Measurements from ENCODE around the gene BCO2.
"Not testable (repeated sequence)": the region's sequence is repeated elsewhere in the genome, so short reads cannot be mapped to it uniquely, and the experiment has no call there.

The BCO2 gene, protein sequence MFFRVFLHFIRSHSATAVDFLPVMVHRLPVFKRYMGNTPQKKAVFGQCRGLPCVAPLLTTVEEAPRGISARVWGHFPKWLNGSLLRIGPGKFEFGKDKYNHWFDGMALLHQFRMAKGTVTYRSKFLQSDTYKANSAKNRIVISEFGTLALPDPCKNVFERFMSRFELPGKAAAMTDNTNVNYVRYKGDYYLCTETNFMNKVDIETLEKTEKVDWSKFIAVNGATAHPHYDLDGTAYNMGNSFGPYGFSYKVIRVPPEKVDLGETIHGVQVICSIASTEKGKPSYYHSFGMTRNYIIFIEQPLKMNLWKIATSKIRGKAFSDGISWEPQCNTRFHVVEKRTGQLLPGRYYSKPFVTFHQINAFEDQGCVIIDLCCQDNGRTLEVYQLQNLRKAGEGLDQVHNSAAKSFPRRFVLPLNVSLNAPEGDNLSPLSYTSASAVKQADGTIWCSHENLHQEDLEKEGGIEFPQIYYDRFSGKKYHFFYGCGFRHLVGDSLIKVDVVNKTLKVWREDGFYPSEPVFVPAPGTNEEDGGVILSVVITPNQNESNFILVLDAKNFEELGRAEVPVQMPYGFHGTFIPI

DNA sequence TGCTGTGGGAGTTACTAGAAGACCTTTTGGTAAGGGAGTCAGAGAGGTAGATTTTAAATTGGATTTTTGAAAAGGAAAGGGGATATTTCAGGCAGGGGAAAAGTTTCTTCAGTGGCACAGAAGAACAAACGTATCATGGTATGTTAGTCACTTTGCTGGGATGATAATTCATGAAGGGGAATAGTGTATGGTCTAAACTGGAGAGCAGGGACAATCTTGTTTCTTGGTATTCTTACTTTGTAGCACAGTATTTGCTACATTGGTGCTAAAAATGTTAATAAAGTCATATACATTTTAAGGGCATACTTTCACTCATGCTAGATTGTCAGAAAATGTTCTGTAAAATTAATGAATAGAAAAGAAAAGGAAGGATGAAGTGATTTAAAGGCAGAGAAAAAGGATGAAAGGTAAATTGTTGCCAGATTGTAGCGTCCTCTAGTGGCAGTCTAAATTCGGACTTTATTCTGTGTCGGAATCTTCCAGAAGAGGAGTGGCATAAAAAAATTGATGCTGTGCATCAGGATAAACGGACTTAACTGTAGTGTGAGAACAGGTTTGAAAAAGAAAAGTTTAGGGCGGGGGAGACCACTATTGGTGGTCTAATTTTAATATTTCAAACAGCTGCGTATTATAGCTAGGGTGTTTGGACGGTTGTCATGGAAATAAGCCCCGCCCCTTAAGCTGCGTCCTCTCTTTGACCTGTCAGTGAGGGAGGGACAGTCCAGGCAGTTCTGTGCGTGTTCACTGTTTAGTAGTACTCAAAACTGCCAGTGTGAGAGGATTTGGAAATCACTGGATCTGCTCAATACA lies at the start of gene BCO2:
Gene BCO2 (plus strand): TSS at position 724 of the 810 bp plus-strand sequence. CDS start 90 bp downstream, outside the sequence.
- peak; percentile 82 for DNase-seq (ENCODE audit: low read depth)

DNA sequence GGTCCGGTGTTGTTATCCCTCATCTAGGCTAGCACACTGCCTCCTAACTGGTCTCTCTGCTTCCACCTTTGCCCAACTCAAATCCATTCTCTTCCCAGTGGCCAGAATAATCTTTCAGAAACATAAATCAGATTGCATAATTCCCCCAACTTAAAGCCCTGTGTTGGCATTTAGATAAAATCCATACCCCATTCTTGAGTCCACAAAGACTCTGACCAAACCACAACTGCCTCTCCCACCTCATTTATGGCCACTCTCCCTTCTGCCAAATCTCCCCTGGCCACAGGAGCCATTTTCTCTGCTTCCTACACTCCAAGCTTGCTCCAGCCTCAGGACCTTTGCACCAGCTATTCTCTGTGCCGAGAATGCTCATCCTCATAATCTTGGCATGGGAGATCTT lies 48.3 kb upstream of the BCO2 start:
- DNase-seq (ENCODE audit: low read depth), result no peak

DNA sequence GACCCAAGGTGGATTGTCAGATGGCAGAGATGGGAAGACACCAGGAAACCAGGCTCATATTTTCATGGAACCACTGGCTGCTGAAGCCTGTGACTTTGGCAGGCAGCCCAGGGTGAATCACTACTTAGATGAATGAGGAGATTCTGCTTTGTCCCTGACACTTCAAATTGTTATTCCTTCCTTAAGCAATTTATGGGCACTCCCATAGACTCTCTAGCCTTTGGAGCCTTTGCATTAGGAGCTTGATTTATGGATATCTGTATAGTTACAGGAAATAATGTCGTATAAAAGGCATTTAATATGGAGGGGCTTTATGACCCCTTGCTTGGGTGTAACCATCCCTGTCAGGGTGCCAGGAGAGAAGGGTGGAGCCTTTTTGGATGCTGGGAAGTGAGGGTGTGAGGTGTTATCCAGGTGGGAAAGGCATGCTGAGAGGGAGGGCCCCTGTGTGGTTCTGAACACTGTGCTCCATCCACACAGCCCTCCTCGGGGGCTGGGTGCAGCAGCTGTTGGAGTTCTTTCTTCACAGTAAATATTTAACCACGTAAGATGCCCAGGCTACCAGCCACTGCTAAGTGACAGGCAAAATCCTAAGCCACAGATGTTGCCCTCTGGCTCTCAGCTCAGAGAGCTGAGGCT lies 46.7 kb upstream of the BCO2 start:
- peak; percentile 95 for DNase-seq (ENCODE audit: low read depth)

DNA sequence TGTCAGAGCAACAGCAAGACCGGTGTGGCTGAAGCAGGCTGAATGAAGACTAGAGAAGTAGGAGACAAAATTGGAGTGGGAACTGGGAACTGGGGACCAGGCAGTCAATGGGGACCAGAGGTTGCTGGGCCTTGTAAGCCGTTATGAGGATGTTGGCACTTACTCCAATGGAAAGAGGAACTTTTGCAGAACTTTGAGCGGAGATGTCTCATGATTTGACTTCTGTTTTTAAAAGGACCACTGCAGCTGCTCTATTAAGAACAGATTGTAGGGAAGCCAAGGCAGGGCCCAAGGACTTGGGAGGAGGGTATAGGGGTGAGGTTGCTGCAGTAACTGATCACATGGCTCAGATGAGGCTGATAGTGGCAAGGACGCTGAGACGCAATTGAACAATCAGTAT lies 45.7 kb upstream of the BCO2 start:
- no peak for DNase-seq (ENCODE audit: low read depth)

DNA sequence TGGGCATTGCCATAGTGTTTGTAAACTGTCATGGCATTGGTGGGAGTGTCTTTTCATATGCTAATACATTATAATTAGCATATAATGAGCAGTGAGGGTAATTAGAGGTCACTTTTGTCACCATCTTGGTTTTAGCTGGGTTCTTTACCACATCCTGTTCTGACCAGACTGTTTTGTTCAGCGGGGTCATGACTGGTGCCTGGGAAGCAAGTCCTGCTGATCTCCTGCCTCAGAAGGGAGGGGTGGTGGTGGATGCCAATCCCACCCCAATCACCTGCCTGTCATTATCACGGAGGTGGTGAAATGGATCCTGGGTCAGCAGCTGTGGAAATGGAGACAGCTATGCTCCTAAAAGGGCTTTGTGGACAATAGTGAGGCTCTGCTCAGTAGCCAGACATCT lies 42.6 kb upstream of the BCO2 start:
- peak; percentile 18 for DNase-seq (ENCODE audit: low read depth)

DNA sequence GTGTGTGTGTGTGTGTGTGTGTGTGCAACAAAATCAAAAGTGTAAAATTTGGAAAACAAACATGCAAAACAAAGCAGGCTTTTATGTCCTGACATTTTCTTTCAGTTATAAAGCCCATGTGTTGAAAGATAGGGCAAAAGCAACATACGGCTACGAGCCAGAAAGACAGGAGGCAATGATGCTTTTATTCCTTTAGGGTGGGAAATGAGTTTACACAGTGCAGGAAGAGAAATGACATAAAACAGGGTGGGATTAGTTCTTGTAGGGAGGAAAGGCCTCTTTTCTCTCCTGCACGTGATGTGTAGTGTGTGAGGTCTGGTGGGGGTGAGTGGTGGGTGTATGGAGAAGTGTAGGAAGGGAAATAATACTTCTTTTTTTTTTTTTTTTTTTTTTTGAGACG lies 40.8 kb upstream of the BCO2 start:
- no peak for DNase-seq (ENCODE audit: low read depth)

DNA sequence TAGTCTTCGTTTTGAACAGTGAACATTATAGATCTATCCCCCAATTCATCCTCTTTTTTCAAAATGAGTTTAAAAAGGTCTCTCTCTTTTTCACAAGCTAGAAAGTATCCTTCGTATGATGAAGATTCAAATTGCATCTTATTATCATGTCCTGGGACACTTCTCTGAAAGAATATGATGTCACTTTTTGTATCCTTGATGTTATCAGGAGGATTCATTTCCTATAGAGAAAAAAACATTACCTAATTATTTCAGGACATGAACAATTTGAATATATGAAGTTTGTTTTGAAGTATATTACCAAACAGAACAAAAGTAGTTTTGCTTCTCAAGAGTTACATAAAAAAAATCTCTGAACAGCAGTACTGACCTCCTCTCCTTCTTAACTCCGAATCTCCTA lies 31.7 kb upstream of the BCO2 start:
- no peak for DNase-seq (ENCODE audit: low read depth)

DNA sequence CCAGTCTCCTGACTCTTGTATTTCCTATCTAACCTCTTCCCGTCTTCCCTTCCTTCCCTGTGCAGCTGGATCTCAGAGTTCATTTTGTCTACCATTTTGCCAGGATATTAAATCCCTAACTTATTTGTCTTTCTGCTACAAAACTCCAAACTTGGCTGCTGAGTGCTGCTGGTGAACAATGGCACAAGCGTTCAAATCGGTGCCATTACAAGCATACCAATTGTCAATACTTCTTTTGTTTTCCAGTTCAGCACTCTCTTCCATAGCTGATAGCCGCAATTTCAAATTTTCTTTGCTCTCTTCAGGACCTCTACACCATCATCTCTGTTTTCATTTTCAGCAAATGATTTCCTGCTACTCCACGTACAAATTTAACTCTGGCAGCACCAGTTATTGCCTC lies 24.8 kb upstream of the BCO2 start:
- no peak for DNase-seq (ENCODE audit: low read depth)

DNA sequence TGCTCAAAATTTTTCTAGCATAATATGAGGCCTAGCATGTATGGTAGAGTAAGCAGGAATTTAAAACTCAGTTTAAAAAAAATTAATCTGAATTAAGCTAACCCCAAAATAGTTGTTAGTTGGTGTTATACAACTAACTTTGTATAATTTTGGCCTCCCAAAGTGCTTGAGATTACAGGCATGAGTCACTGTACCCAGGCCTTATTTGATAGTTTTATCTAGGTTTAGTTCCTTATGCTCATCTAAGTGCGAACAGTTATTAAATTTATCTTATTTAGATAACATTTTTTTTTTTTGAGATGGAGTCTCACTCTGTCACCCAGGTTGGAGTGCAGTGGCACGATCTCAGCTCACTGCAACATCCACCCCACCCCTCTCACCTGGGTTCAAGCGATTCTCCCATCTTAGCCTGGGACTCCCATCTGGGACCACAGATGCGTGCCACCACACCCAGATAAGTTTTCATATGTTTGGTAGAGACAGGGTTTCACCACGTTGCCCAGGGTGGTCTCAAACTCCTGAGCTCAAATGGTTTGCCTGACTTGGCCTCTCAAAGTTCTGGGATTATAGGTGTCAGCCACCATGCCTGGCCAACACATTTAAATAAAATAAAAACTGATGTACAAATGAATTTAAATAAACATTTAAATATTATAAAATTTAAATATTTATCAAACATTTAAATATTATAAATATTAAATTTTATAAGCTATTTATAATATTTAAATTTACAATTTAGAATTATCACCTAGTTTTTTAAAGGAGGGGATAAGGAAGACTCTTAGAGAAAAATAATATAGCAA lies 19.0 kb upstream of the BCO2 start:
- DNase-seq (ENCODE audit: low read depth), result peak; percentile 25

DNA sequence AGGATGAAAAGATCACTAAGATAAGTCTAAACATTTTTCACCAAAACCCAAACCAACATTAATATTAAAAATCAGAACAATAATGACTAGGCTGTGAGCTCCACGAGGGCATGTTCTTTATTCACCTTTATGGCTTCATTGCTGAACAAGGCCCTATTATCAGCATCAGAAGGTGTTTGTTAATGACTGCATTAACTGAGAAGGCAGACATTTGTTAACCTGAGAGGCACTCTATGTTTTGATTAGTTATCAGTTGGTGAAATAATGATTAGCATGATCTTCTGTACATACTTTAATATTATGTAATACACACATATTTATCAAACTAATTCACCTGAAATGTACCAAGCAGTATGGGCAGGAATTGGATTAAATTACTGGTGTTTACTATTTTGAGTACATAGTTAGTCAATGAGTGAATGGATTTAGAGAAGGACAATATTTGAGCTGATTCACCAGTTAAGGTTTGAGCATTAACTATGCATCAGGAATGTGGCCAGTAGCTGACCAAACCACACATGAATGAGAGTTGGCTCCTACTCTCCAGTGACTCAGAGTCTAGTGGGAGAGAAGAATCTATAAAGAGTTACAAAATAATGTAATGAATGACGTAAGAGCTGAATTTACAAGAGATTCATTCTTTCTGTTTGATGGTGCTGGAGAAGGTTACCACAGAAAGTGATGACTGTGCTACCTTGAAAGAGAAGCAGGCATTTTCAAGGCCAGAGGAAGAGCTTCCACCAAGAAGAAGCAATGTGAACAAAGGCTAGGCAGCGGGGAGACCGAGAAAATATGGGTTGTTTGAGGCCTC lies 18.2 kb upstream of the BCO2 start:
- peak; percentile 99 for DNase-seq (ENCODE audit: low read depth)

DNA sequence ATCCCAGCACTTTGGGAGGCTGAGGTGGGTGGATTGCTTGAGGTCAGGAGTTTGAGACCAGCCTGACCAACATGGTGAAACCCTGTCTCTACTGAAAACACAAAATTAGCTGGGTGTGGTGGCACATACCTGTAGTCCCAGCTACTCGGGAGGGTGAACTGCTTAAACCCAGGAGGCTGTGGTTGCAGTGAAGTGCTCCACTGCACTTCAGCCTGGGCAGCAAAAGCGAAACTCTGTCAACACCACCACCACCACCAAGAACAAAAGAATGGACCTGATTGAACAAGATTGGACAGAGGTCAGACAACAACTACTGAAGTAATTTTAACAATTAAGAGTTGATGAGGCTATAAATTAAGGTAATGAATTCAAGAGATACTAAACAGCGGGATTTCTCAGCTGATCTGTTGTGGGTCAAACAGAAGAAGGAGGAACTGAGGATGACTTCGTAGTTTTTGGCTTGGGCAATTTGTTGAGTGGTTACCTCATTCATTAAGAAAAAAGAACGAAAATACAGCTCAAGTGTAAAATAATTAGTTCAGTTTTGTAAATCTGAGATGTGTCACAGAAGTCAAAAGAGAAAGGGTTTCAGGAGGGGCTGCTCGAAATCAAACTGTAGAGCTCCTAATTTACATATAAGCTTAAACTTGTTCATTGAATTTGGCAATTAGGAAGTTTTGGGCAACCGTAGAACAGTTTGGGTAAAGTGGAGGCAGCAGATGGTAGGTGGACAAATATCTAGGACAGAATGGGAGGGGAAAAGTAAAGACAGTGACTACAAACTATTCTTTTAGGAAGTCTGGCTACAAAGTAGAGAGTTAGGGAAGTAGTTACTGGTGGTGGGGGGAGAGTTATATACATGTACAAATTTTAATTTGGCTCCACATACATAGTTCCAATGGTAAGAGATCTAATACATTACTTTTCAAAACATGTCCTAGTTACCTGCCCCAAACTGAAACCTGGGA lies 15.9 kb upstream of the BCO2 start:
- DNase-seq (ENCODE audit: low read depth), result no peak

DNA sequence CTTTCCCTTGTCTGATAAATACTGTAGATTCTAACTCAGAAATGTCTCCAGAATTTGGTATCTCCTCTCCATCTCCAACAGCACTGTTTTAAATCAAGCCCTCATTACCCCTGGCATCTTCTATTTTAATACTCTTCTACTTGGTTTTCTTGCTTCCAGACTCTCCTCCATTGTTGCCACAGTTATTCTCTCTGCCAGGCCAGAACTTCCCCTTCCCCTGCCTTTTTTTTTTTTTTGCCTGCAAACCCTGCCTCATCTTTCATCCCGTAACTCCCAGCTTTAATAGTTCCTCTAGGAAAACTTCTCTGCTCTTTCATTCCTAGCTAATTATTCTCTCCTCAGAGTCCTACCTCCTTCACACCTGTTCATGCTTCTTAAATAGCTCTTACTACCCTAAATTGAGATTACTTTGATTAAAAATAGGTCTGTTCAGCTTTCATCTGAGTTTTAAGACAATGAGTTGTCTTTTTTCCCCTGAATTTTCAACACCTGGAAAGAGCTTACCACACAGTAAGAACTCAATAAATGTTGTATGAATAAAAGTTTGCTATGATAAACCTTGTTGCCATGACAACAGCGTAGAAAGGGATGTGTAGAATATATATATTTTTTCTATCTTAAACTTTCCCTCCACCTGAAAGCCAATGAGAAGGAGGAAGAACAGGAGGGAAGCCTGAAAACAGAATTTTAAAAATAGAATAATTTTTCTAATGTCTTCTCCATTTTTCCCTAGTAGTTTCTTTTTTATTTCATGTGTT lies 15.0 kb upstream of the BCO2 start:
- DNase-seq (ENCODE audit: low read depth), result no peak

DNA sequence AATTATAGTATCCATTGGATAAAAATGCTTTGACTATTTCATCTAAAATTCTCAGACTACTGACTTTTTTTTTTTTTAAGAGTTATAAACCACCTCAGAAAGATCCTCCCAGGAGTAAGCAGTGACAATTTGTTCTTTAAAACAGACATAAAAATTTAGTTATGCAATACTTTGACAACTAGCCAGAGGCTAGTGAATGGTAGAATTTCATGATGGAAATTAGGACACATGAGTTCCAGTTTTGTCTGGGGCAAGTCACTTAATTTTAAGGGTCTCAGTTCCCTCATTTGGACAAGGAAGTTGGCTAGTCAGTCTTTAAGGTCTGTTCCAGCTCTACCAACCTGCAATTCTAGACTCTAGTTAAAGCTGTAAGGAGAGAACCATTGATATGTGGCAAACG lies 14.3 kb upstream of the BCO2 start:
- DNase-seq (ENCODE audit: low read depth), result peak; percentile 27

DNA sequence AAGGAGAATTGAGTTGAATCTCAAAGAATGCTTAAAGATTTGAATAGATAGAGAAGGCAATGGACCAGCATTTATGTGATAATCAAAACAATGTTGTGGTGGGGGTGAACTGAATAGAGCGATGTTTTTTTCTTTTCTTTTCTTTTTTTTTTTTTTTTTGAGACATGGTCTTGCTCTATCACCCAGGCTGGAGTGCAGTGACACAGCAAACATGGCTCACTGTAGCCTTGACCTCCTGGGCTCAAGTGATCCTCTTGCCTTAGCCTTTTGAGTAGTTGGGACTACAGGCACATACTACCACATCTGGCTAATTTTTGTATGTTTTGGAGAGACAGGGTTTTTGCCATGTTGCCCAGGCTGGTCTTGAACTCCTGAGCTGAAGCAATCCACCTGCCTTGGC lies 13.1 kb upstream of the BCO2 start:
- not testable (repeated sequence) for DNase-seq (ENCODE audit: low read depth)

DNA sequence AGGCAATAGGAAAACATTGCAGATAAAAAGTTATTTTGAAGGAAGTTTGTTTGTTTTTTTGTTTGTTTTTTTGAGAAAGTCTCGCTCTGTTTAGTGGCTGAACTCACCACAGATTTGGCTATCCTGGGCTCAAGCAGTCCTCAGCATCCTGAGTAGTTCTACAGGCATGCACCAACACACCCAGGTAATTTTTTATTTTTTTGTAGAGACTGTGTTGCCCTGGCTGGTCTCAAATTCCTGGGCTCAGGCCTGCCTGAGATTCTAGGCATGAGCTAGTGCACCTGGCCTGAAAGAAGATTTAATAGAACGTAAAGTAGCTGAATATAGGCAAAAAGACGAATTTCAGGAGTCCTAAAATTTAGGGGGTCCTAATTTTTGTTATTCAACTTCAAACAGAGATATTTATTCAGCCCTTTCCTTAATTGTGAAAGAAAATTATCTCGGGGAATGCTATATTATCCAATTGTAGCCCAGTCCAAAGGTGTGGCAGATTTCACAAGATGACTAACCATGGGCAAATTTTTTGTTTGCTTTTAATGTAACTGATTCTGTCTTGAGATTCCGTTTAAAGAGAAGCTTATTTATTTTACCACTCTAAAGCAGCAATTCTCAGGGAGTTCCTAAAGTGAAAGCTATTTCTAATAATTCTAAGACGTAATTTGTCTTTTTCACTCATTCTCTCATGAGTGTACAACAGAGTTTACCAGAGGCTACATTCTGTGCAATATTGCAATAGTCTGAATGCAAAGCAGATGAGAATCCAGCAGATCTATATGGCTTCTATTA lies 12.4 kb upstream of the BCO2 start:
- peak; percentile 69 for DNase-seq (ENCODE audit: low read depth)

DNA sequence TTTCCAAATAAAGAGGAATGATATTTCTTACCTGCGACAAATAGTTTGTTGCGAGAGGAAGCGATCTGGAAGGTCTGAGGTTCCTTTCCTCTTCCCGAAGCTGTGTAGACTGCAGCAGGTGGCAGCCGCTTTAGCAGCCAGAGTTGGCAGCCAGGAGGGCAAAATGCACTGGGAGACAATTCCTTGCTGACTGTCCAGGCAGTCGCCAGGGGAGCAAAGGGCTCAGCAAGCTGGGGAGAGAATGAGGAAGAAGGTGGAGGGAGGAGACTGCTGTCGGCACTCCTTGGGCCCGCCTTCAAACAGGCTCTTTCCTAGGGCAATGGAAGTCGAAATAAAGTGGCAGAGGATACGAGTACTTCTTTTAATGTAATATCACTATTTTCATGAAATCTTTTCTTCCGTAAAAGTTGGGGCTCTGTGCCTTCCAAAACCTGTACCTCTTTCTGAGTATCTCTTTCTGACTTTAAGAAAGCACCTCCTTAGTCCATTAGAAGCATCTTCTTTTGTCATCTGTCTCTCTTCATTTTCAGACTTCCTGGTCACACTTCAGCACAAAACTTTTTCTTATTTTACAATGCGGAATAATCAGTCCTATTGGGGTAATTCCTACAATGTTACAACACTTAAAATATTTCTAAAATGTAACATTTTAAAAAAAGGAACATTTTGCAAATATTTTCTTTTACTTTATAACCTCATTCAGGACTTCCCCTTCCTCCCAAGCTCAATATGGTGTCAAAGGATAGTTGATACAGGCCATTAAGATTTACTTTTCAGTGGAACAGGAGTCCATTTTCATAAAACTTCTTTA lies 11.2 kb upstream of the BCO2 start, which contains the start of gene IL18:
Gene IL18 (minus strand): TSS at position 220 of the 811 bp plus-strand sequence. CDS start 9,041 bp downstream, outside the sequence.
- DNase-seq (ENCODE audit: low read depth), result no peak

DNA sequence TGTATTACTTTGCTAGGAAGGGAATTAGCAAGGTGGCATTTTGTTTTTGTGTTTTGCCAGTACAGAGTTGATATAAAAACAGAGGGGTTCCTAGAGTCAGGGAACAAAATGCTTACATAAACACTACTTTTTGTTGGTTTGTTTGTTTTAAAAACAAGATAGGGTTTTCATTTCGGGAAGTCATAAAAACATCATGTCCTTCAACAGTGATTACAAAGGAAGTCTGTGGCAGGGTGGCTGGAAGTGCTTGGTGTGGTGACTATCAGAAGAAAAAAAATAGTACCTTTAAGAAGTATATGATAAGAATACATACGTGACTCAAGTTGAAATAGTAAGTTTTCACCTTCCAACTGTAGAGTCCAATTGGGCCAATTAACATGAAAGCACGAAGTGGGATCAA lies 10.3 kb upstream of the BCO2 start:
- DNase-seq (ENCODE audit: low read depth), result no peak
